ENCODE data around the gene PARVA.

Gene PARVA

DNA sequence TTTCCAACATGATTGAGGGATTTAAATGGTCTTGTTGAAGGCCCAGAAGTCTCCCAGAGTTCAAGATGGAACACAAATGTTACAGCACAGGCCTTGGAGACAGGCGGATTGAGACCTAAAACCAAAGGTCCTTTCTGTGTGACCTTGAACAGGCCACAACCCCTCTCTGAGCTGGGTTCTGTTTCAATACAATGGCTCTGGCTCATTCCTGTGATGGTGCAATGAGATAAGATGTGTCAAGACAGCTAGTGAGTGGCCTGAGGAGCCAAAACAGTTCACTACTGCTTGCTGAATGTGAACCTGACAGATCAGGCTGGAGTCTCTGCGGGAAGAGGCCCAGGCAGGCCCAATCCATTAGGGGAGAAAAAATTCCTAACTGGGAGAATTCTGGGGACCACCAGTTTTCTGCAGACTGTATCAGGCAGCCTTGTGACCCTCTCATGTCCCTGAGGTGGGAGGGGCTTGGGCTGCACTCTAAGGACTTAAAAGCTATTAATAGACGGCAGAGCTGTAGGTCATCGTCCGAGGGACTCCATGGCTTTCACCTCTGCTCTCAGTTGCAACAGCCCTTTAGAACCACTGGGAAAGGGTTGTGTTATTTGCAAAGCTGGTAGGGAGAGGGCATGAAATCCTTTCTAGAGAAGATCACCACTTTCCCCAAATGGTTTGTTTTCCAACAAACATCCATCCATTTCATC is 170.7 kb downstream of the PARVA start:
- no peak for DNase-seq (ENCODE audit: low read depth)

- peak; percentile 90 for DNase-seq (ENCODE audit: low read depth)
Measured at GRCh38 chr11:12552692-12553091, 175.3 kb downstream of the PARVA start.

- no peak for DNase-seq (ENCODE audit: low read depth)
Measured at GRCh38 chr11:12554122-12554521, 176.8 kb downstream of the PARVA start.

DNA sequence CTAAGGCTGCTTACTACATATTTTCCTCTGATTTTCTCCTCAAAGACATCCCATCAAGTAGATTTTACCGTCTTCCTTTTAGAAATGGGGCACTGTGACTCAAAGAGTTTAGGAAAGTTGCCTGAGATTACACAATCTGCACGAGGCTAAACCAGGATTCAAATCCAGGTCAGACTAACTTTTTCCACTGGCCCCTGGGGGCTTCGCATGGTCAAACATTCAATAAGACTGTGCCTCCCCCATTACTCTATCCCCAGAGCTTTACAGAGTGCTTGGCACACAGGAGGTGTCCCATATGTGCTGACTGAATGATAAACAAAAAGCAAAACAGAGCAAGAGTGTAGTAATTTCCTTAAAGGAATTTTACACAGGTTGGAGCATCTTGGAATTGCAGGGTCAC is 178.8 kb downstream of the PARVA start:
- no peak for DNase-seq (ENCODE audit: low read depth)

DNA sequence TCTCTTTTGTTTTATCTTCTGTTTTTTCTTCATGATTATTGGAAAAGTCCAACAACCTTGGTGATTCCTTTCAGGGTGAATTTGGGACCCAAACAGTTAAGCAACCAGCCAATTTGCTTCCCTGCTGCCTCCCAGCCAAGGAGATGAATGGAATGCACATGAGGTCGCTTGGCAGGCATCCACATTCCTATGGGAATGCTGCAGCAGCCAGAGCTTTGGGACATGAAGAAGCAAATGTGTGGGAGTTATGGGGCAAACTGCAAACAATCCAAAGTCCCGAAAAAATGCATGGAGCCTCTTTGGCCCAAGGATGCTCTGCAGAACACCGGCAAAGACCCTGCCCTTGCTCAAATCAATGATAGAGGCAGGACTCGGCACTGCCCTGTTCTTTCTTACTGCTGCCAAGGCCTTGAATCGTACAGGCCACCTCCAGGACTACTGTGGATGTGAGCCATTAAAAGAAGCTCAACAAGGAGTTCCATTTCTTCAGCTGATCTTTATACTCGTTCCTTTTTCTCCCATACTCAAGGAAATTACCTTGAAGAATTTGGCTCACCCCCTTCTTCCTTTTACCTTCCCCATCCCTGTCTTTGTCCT is 179.5 kb downstream of the PARVA start:
- DNase-seq (ENCODE audit: low read depth), result peak; percentile 92

- DNase-seq (ENCODE audit: low read depth), result no peak
Measured at GRCh38 chr11:12559011-12559410, 181.6 kb downstream of the PARVA start.

DNA sequence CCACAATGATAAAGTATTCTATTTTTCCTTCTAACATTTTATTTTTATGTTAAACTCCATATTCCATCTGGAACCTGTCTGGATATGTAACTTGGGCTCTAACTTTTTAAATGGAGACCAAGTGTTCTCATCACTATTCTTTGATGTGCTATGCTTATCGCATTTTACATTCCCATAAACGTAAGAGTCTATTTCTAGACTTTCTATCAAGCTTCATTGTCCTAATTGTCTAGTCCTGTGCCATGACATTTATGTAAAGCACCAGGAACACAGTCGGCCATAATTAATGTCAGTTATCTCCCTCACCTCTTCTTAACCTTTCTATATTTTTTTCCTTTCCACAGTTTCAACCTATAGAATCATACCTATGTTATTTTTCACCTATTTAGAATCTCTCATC is 183.0 kb downstream of the PARVA start:
- DNase-seq (ENCODE audit: low read depth), result no peak

DNA sequence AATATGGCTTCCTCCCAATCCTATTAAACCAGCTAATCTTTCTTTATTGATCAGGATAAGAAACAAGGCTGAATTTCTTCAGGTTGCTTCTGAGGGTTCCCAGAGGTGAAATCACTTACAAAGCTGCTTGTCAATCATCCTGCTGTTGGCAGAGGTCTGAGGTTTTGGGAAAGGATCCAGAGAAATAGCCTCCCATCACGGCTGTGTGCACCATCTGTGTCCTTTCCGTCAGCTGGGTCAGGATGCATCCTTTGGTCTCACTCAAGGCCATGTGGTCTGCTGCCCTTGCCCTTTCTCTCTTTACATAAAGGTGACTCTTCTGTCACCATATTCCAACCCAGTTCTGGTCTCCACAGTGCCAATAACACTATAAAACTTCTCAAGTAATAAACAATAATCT is 183.5 kb downstream of the PARVA start:
- no peak for DNase-seq (ENCODE audit: low read depth)

DNA sequence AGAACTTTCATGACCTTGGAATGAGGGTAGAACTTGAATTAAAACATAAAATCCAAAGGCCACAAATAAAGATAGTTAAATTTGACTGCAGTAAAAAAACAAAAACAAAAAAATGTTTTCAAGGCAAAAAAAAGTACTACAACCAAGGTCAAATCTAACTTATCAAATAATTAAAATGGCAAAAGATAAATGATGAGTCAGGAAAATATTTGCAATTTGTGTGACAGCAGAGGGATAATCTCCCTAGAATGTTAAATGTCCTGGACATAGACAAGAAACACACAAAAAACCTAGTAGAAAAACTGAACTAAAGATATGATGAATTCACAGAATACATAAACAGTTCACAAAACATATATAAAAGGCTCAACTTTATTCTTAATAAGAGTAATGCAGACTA is 186.6 kb downstream of the PARVA start:
- no peak for DNase-seq (ENCODE audit: low read depth)

- DNase-seq (ENCODE audit: low read depth), result no peak
Measured at GRCh38 chr11:12565406-12565805, 188.0 kb downstream of the PARVA start.

- no peak for DNase-seq (ENCODE audit: low read depth)
Measured at GRCh38 chr11:12567746-12568460, 190.5 kb downstream of the PARVA start.

DNA sequence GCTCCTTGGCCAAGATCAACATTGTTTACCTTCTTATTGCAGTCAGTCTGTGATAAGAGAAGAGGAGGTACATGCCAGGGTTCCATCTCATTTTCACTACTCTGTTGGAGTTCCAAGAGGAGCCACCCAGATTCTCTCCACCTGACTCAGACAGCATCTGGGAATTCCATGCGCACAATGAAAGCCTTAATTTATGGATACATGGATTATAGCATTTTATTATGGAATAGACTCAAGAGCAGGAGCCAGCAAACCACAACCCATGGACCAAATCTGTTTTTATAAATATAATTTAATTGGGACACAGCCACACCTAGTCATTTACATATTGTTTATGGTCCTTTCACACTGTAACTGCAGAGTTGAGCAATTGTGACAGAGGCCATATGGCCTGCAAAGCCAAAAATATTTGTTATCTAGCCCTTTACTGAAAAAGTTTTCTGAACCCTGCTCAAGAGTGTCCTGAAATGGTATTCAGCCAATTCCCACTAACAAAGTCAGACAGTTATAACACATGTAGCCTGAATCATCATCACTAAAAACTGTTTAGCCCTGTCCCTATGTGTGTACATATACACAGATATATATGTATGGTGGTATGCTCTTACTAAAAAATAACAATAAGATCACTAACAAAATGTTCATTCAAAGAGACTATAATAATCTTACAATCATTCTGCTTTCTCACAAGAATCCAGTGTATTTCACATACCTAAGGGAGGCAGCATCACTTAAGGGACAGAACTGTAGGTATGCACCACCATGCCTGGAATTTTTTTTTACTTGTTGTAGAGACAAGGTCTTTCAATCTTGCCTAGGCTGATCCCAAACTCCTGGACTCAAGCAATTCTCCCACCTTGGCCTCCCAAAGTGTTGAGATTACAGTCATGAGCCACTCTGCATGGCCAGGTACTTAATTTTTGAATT is 192.4 kb downstream of the PARVA start:
- DNase-seq (ENCODE audit: low read depth), result peak; percentile 51

- DNase-seq (ENCODE audit: low read depth), result no peak
Measured at GRCh38 chr11:12573707-12574485, 196.5 kb downstream of the PARVA start.

GRCh38 chr11:12577725-12578644 is 200.6 kb downstream of the PARVA start:
- no peak for DNase-seq (ENCODE audit: low read depth)

- no peak for DNase-seq (ENCODE audit: low read depth)
Measured at GRCh38 chr11:12581416-12581815, 204.0 kb downstream of the PARVA start.

GRCh38 chr11:12581923-12582322 is 204.6 kb downstream of the PARVA start:
- DNase-seq (ENCODE audit: low read depth), result no peak
